ENCODE data around the gene LTBP4. TPM values are rescaled to one million over a fixed set of nuclear protein-coding genes. Genes with fewer than 3 reads are reported as not detected.
A peak's percentile ranks its signal among the peaks of the same experiment; 100 is the strongest.

Gene LTBP4
- total RNA-seq, 1 experiment from 2014 or later, result 30.8 TPM

GRCh38 chr19:40609561-40610395 is 8.6 kb downstream of the LTBP4 start:
- peaks cover 38% of the 10 kb centered on the region for H3K4me1 ChIP-seq
- CTCF ChIA-PET, result interaction anchor here (0.6 to 1.3 kb wide), 4 partner anchors 10 to 86 kb away, joined by 4 to 15 read pairs (median 8); partner anchors contain the start of gene LTBP4

GRCh38 chr19:40610396-40611064 is 9.4 kb downstream of the LTBP4 start:
- CTCF ChIA-PET, result interaction anchor here (0.6 to 1.3 kb wide), 4 partner anchors 10 to 87 kb away, joined by 4 to 15 read pairs (median 8); partner anchors contain the start of gene LTBP4
- BruUV-seq (replicated peaks), result no TSS peak
- H3K27ac Mint-ChIP-seq (ENCODE audit: unreplicated experiment), result no peak overlapping the region
- H3K4me1 ChIP-seq, result peaks cover 32% of the 10 kb centered on the region
- H3K9me3 Mint-ChIP-seq (ENCODE audit: unreplicated experiment), result no peaks in the 10 kb centered on the region
- H3K27me3 ChIP-seq (replicated peaks; ENCODE audit: control insufficient read depth, insufficient read depth, low read length), result no peaks in the 10 kb centered on the region
- no peak for TF ChIP-seq CTCF (IDR thresholded peaks at IDR 0.05; ENCODE audit: insufficient read depth in 1 of 2, low read depth in 1 of 2, low read length in 1 of 2, severe bottlenecking in 1 of 2, unreplicated experiment in 1 of 2)
- H3K4me3 Mint-ChIP-seq (ENCODE audit: unreplicated experiment), result peak overlapping the region; percentile 77
- H3K36me3 ChIP-seq (ENCODE audit: control insufficient read depth, insufficient read depth, low read length), result no peaks in the 10 kb centered on the region
- POLR2A ChIA-PET, result interaction anchor here (0.6 to 1.2 kb wide), 4 partner anchors 23 to 167 kb away, joined by 3 to 4 read pairs (median 4); partner anchors contain the start of gene RAB4B
- peak in 1 of 2 experiments; percentile 42 for DNase-seq
- H3K4me3 ChIP-seq (ENCODE audit: low read depth, low read length), result no peak overlapping the region
- H3K36me3 Mint-ChIP-seq (ENCODE audit: insufficient read depth, unreplicated experiment), result peaks cover 36% of the 10 kb centered on the region
- intact Hi-C loops (cut with micrococcal nuclease; ENCODE audit: unreplicated experiment), result no loop called here
- H3K9me3 ChIP-seq, result no peaks in the 10 kb centered on the region
- peaks cover 43% of the 10 kb centered on the region for H3K4me1 Mint-ChIP-seq (ENCODE audit: low read depth, unreplicated experiment)
- H3K27me3 Mint-ChIP-seq (ENCODE audit: insufficient read depth, unreplicated experiment), result no peaks in the 10 kb centered on the region

More at GRCh38 chr19:40609561-40610395, 8.6 kb downstream of the LTBP4 start:
- Histone ChIP-seq H3K36me3 (ENCODE audit: control insufficient read depth, insufficient read depth, low read length) (no peaks in the 10 kb centered on the region), H3K4me3 (ENCODE audit: low read depth, low read length) (peak overlapping the region; percentile 62), H3K27me3 (replicated peaks; ENCODE audit: control insufficient read depth, insufficient read depth, low read length) (no peaks in the 10 kb centered on the region), H3K9me3 (no peaks in the 10 kb centered on the region)
- peaks cover 40% of the 10 kb centered on the region for H3K36me3 Mint-ChIP-seq (ENCODE audit: insufficient read depth, unreplicated experiment)
- POLR2A ChIA-PET, result interaction anchor here (0.5 to 1.2 kb wide), 6 partner anchors 24 to 185 kb away, joined by 3 to 4 read pairs (median 4); partner anchors contain the start of gene RAB4B
- H3K4me1 Mint-ChIP-seq (ENCODE audit: low read depth, unreplicated experiment), result peaks cover 38% of the 10 kb centered on the region
- H3K27ac Mint-ChIP-seq (ENCODE audit: unreplicated experiment), result no peak overlapping the region
- BruUV-seq (replicated peaks), result no TSS peak
- peak; percentile 94 to 97 for DNase-seq
- no peaks in the 10 kb centered on the region for H3K27me3 Mint-ChIP-seq (ENCODE audit: insufficient read depth, unreplicated experiment)
- H3K4me3 Mint-ChIP-seq (ENCODE audit: unreplicated experiment), result peak overlapping the region; percentile 77
- H3K9me3 Mint-ChIP-seq (ENCODE audit: unreplicated experiment), result no peaks in the 10 kb centered on the region
- intact Hi-C loops (cut with micrococcal nuclease; ENCODE audit: unreplicated experiment), result no loop called here
- TF ChIP-seq CTCF (IDR thresholded peaks at IDR 0.05; ENCODE audit: insufficient read depth in 1 of 2, low read depth in 1 of 2, low read length in 1 of 2, severe bottlenecking in 1 of 2, unreplicated experiment in 1 of 2), result no peak

GRCh38 chr19:40611096-40611495 is 9.9 kb downstream of the LTBP4 start:
- Mint-ChIP-seq H3K9me3 (ENCODE audit: unreplicated experiment) (no peaks in the 10 kb centered on the region), H3K27ac (ENCODE audit: unreplicated experiment) (no peak overlapping the region), H3K36me3 (ENCODE audit: insufficient read depth, unreplicated experiment) (peaks cover 30% of the 10 kb centered on the region), H3K4me3 (ENCODE audit: unreplicated experiment) (no peak overlapping the region), H3K4me1 (ENCODE audit: low read depth, unreplicated experiment) (peaks cover 42% of the 10 kb centered on the region), H3K27me3 (ENCODE audit: insufficient read depth, unreplicated experiment) (no peaks in the 10 kb centered on the region)
- Histone ChIP-seq H3K27me3 (replicated peaks; ENCODE audit: control insufficient read depth, insufficient read depth, low read length) (no peaks in the 10 kb centered on the region), H3K4me1 (peaks cover 27% of the 10 kb centered on the region), H3K4me3 (ENCODE audit: low read depth, low read length) (no peak overlapping the region), H3K36me3 (ENCODE audit: control insufficient read depth, insufficient read depth, low read length) (no peaks in the 10 kb centered on the region), H3K9me3 (no peaks in the 10 kb centered on the region)
- no peak for TF ChIP-seq CTCF (IDR thresholded peaks at IDR 0.05; ENCODE audit: insufficient read depth in 1 of 2, low read depth in 1 of 2, low read length in 1 of 2, severe bottlenecking in 1 of 2, unreplicated experiment in 1 of 2)
- CTCF ChIA-PET, result no interaction called here
- DNase-seq, result peak in 1 of 2 experiments; percentile 32
- no TSS peak for BruUV-seq (replicated peaks)
- POLR2A ChIA-PET, result no interaction called here
- intact Hi-C loops (cut with micrococcal nuclease; ENCODE audit: unreplicated experiment), result no loop called here
